HUES64 (cell line): ENCODE data around the gene AKIP1.
A peak's percentile ranks its signal among the peaks of the same experiment; 100 is the strongest.

Experiments
- H3K27ac ChIP-seq: 2 replicates; pipeline ENCODE4 v1.7.0; 2013; ENCODE audit warnings: low read depth, low read length, inconsistent platforms
- H3K27me3 ChIP-seq: 2 replicates; pipeline ENCODE4 v1.6.1; 2013; ENCODE audit warnings: mild to moderate bottlenecking, low read length; ENCODE audit not compliant: insufficient read depth
- H3K36me3 ChIP-seq: 2 replicates; pipeline ENCODE4 v1.6.1; 2013; ENCODE audit warnings: mild to moderate bottlenecking, low read length; ENCODE audit not compliant: insufficient read depth
- H3K4me1 ChIP-seq: 2 replicates; pipeline ENCODE4 v1.6.1; 2013; ENCODE audit warnings: mild to moderate bottlenecking, low read length, moderate library complexity; ENCODE audit not compliant: insufficient read depth
- H3K4me3 ChIP-seq: 2 replicates; pipeline ENCODE4 v1.5.1; 2013; ENCODE audit warnings: mild to moderate bottlenecking, low read length, moderate library complexity
- H3K9ac ChIP-seq: 2 replicates; pipeline ENCODE4 v1.6.1; 2013; ENCODE audit warnings: mild to moderate bottlenecking, low read depth, low read length
- H3K9me3 ChIP-seq: 2 replicates; pipeline ENCODE4 v1.6.1; 2013; ENCODE audit warnings: low read depth, low read length; ENCODE audit not compliant: insufficient read depth
- WGBS: fragments of 150-250, 120-280 bp; methylation state at CpG from one replicate; pipeline ENCODE4 v1.1.7; 2013; ENCODE audit warnings: missing lambda C conversion rate; 5-methylcytosine and 5-hydroxymethylcytosine counted together

AKIP1 gene

GRCh38 chr11:8963569-8964323 is 52.8 kb downstream of the AKIP1 start:
- H3K4me1 ChIP-seq: peaks cover 9% of the 10 kb centered on the region
- H3K27me3 ChIP-seq: no peaks in the 10 kb centered on the region
- peak overlapping the region; percentile 100 for H3K4me3 ChIP-seq
- H3K36me3 ChIP-seq: no peaks in the 10 kb centered on the region
- peak overlapping the region; percentile 96; the same call in 1 of the 2 replicates for H3K27ac ChIP-seq
- H3K9me3 ChIP-seq: no peaks in the 10 kb centered on the region
- whole genome bisulfite sequencing: 5% methylated on average over 39 of the region's 39 CpGs
- peak overlapping the region; percentile 87 for H3K9ac ChIP-seq

- Histone ChIP-seq H3K27ac (peak within 1 kb of the TSS; percentile 96), H3K36me3 (no peaks in the 10 kb centered on the region), H3K9ac (peak within 1 kb of the TSS; percentile 87), H3K27me3 (no peaks in the 10 kb centered on the region), H3K4me1 (peaks cover 9% of the 10 kb centered on the region), H3K9me3 (no peaks in the 10 kb centered on the region), H3K4me3 (peak within 1 kb of the TSS; percentile 100)
- 1% methylated on average over 67 of the region's 67 CpGs for WGBS
Measured at GRCh38 chr11:8964324-8965320, 53.6 kb downstream of the AKIP1 start, which contains the start of gene TMEM9B. Gene TMEM9B (minus strand): TSS chr11:8964442. CDS start chr11:8964313, 129 bp downstream.

- WGBS: 87% methylated on average over 8 of the region's 8 CpGs
Measured at GRCh38 chr11:8967184-8967583, 56.2 kb downstream of the AKIP1 start.

More at GRCh38 chr11:8967184-8967583, 56.2 kb downstream of the AKIP1 start:
- peaks cover 9% of the 10 kb centered on the region for H3K4me1 ChIP-seq
- no peak overlapping the region for H3K9ac ChIP-seq
- no peaks in the 10 kb centered on the region for H3K27me3 ChIP-seq
- H3K27ac ChIP-seq: no peak overlapping the region
- H3K4me3 ChIP-seq: no peak overlapping the region
- H3K9me3 ChIP-seq: no peaks in the 10 kb centered on the region
- no peaks in the 10 kb centered on the region for H3K36me3 ChIP-seq
